Transverse colon (tissue), 4 donors: ENCODE data around the gene KIAA1549.

ENCODE experiments used
- CTCF ChIP-seq, 5 experiments: fragments of 200-600 bp in 3 of 5; fragments of 450-650 bp in 2 of 5; sonication (generic) in 3 of 5; IDR thresholded peaks; 1 replicate in 2 of 5; 2 replicates in 3 of 5; pipeline ENCODE4 v1.5.1; 2016 to 2017; ENCODE audit warnings: antibody characterized with exemption in 5 of 5, inconsistent platforms in 3 of 5, mild to moderate bottlenecking in 2 of 5, moderate library complexity in 1 of 5
- POLR2AphosphoS5 ChIP-seq, 3 donors: sonication (generic); formaldehyde crosslinking; IDR thresholded peaks; one replicate each; pipeline ENCODE4 v1.6.1; 2016; ENCODE audit warnings: antibody characterized with exemption in 3 of 3

GRCh38 chr7:138816650-138817049, 164.5 kb downstream of the KIAA1549 start:
- TF ChIP-seq CTCF (IDR thresholded peaks at IDR 0.05) = no peak
- TF ChIP-seq POLR2AphosphoS5 (IDR thresholded peaks at IDR 0.05) = no peak
